Activated T-cell treated with anti-CD3 and anti-CD28 coated beads for 48 hours (primary cell): ENCODE results near the gene UCMA.

Source experiments
- DNase-seq: peaks from one replicate; pipeline ENCODE4 v3.0.0-alpha.2; 2020; ENCODE audit warnings: low read depth

The UCMA gene

DNA sequence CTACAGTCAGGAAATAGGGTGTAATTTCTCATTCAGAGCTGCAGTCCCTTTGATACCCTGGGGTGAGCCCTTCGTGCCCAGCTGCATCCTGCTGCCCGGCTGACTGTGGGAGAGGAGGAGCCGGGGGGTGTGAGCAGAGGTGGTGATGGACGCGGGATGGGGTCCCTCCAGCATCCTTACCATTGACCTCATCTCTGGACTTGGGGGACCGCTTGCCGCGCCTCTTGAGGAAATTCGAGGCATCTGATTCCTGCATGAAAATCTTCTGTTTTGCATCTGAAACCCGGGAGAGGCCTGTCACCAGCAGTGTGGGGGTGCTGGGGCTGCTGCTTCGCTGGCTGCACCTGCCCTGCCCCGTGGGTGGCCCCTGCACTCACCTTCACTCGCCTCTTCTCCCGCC, 816 bp downstream of the UCMA start:
- DNase-seq: no peak

DNA sequence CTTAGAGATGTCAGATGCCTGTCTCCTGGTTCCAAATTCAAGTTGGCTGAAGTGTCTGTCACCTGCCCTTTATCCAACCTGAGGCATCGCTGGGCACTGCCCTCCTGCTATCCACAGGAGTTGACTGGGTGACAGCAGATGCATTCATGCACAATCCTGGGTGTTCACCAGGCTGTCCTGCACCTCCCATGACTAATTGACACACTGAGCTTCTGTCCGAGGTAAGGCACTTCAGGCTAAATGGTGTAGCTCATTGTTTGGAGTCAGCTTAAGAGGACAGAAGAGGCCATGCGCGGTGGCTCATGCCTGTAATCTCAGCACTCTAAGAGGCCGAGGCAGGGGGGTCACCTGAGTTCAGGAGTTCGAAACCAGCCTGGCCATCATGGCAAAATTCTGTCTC, 2.4 kb downstream of the UCMA start:
- DNase-seq: no peak

DNA sequence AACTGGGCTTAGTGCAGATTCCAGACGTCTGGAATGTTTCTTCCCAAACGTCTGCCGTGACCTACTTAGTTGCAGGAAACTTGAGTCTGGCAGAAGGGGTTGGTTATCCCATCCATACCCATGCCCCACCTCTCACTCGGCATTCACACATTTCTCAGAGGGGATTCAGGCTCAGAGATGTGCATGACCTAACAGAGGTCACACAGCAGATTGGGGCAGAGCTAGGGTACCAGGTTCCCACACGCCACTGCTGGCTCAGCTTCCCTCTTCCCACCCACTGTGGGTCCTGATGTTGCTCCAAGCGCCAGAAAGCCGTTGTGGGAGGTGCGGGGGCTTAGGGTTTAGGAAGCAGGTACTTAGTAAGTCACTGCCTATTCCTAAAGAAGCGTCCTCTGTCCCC, 3.0 kb downstream of the UCMA start:
- no peak for DNase-seq

DNA sequence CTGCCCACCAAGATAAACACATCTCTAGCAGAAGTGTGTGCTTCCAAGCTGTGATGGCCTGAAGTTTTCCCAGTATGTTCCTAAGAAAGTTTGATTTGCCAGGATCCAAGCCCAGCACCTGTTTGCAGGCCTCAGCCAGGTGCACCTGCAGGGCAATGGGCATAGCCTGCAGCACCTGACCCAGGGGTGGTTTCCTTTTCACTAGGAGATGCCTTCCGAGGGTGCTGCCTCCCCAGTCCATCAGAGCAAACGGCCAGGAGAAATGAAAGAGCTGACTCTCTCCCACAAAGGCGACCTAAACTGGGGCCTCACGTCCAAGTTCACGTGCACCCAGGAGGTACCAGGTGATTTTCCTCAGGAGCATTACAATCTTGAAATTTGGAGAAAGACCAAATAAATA, 7.1 kb downstream of the UCMA start:
- DNase-seq: no peak

DNA sequence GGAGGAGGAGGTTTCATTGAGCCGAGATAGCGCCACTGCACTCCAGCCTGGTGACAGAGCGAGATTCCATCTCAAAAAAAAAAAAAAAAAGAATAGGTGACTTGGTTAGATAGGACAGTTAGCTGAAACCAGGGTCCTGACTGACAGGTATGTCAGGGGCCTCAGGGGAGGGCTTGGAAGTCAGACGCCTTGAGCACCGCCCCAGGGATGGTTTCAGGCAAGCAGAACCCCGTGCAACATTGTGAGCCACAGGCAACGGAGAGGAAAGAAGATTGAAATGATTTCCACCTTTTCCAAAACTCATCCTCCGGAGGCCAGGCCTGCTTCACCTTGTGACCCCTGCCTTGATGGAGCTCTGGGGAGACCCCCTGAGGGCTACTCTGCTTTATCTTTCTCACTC, 8.6 kb downstream of the UCMA start:
- no peak for DNase-seq

DNA sequence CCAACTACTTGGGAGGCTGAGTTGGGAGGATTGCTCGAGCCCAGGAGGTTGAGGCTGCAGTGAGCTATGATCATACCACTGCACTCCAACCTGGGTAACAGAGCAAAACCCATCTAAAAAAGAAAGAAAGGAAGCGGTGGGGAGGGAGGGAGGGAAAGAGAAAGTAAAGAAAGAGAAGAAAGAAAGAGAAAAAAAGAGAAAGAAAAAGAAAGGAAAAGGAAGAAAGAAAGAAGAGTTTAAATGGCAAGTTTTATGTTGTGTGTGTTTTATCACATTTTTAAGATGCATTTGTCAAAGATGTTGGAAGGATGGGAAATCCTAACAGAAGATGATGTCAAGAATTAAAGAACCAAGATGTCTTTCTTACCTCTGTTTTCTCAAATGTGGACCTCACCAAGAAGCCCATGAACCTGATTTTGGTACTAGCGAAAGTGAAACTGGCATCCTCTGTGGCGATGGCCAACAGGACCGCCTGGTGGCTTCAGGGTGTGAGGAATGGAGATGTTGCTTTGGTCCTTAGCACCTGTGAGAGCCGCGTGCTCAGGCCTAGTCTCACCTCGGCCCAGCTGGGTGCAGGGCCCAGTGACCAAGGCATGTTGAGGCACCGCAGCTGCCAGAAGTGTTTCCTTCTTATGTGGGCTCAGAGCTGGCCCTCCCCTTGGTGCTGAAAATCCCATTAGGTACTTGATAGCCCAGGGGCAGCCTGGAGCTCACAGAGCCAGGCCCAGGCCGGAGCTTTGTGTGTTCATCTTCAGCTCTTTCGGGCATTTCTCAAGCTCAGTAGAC, 9.8 kb downstream of the UCMA start:
- no peak for DNase-seq

DNA sequence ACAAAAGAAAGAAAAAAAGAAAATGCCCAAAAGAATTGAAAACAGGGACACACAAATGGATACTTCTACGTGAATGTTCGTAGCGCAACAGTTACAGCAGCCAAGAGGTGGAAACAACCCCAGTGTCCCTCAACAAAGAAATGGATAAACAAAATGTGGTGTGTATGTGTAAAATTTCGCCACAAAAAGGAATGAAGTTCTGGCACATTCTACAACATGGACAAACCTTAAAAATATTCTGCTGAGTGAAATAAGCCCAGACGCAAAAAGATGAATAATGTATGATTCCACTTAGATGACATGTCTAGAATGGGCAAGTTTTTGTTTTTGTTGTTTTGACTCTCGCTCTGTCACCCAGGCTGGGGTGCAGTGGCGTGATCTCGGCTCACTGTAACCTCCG, 10.9 kb downstream of the UCMA start:
- DNase-seq: no peak

DNA sequence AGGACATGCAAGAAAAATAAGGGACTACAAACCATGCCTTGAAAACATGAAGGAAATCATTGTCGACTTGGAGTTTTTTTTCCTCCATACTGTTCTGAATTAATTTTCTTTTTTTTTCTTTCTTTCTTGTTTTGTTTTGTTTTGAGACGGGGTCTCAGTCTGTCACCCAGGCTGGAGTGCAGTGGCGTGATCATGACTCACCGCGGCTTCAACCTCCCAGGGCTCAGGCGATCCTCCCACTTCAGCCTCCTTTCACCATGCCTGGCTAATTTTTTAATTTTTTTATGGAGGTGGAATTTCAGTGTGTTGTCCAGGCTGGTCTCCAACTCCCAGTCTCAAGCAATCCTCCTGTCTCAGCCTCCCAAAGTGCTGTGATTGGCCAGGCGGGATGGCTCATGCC, 11.6 kb downstream of the UCMA start:
- no peak for DNase-seq

DNA sequence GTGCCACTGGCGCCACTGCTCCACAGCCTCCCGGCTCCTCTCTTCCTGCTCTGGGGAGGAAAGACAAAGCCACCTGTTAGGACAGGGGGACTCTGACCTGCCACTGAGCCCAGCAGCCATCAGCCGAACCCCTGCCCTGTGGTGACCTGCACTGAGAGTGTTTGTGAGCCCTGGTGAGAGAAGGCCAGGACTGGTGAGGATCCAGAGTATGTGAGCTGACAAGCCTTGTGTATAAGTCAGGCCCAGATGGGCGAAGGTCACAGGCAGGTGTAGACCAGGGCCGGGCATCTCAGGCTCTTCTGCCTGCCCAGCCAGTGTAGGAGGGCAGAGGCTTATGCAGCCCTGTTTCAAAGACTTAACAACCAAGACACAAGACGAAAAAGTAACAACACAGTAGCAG, 12.0 kb downstream of the UCMA start:
- DNase-seq: no peak

DNA sequence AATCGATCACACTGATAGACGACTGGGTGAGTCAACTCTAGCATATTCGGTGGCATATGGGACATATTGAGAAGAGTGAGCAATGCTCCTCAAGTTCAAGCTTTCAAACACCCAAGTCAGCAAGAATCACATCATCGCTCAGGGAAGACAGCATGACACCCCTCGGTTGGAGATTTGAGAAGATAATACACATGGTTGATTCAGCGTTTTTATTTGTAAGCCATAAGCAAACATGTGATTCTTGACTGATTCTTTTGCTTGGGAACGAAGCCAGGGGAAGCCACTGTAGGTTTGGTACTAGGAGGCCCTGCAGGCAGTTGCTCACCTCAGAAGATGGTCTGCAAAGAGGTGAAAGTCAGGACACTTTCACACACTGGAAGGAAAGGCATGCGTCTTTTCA, 12.6 kb downstream of the UCMA start:
- no peak for DNase-seq

DNA sequence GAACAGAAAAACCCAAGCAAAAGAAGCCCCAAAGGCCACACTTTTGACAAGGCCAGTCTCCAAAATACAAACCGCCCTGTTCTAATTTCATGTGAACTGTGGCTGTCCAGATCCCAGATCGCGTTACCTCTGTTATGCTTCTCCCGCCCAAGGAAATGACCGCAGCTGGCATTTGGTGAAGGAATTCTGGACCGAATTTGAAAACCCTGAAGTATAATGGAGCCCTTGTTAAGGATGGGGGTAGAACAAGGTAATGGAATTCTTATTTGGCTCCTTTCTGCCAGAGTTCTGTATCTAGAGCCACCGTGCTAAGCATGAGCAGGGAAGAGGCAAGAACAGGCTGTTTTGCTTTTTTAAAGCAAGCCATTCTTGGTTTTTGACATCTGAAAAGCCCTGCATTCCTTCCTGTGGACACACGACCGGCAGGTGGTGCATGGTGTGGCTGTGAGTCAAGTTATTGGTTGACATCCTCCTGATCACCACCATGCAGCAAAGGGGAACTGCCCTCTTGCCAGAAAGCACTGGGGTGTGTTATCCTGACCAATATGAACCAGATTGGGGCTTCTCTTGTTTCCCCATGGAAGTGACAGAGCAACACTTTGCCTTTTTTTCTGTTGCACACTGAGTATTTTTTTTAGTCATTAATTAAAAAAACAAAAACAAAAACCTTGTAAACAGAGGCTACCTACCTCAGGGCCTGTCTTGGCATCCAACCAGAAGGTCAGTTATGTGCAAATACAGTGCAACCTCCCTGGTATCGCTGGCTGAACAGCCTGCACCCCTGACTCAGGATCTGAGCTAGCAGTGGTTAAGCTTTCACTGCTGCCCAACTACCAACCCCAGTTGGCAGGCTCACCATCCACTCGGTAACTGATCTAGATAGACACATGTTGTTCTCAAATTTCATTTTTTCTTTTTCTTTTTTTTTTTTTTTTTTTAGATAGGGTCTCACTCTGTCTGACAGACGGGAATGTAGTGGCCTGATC, 14.2 kb downstream of the UCMA start:
- DNase-seq: no peak

DNA sequence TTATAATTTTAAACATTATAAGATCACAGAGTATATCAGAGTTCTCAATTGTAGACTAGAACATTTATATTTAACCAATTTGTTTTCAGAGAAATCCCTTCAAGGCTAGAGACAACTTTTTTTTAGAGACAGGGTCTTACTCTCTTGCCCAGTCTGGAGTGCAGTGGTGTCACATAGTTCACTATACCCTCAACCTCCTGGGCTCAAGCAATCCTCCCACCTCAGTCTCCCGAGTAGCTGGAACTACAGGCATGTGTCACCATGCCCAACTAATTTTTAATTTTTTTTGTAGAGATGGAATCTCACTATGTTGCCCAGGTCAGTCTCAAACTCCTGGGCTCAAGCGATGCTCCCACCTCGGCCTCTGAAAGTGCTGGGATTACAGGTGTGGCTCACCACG, 15.3 kb downstream of the UCMA start:
- no peak for DNase-seq

DNA sequence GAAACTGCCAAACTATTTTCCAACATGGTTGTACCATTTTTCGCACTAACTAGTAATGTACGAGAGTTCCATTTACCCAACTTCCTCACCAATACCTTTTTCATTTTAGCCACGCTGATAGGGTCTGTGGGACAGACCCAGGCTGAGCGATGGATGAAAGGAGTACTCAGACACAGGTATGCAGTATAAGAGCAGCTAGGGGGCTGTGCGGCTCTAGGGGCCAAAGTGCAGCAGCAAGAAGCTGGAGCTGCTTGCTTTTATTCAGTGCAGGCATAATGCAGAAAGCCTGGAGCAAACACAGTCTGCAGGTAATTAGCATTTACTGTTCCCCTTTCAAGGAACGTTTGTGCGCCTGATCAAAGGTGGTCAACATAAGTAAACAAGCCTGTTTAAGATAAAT, 21.0 kb downstream of the UCMA start:
- no peak for DNase-seq

DNA sequence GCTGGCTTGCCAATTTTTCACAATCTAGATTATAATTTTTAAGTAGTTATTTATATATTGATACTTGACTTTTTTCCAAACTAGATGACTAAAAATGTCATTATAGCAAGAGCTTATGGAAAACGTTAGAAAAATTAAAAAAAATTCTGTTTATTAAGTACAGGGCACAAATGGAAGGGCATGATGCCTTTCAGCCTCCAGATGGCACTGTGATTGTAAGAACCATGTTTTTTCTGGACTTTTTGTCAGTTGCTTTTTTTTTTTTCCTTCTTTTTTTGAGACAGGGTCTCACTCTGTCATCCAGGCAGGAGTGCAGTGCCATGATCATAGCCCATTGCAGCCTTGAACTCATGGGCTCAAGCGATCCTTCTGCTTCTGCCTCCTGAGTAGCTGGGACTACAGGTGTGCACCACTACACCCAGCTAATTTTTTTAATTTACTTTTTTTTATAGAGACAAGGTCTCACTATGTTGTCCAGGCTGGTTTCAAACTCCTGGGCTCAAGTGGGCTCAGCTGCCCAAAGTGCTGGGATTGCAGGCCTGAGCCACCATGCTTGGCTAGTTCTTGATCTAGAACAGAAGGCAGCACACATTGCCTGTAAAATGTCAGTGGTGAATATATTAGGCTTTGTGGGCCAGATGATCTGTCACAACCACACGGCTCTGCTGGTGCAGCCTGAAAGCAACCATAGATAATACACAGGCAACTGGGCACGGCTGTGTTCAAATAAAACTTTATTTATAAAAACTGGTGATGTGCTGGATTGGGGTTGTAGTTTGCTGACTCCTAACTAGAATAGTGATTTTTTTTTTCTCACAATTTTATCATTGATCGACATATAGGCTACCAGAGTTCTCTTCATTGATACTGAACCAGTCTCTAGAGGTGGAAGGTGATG, 27.4 kb downstream of the UCMA start:
- no peak for DNase-seq

DNA sequence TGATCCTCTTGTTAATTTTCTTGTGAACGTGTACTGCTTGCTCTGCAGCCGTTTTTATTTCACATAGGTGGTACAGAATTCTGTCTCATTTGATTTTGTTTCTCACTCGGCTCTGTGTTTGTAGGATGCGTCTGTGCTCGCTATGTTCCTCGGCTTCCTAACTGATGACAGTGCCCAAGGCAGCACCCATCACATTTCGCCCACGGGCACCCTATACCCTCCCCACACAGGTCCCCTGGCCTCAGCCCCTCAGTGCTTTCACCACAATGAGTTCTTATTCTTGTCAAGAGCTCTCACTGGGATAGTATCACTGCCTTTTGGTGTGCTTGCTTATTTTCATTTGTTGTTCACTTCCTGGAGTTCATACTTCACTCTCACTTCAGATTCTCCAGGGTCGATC, 28.1 kb downstream of the UCMA start:
- DNase-seq: no peak

DNA sequence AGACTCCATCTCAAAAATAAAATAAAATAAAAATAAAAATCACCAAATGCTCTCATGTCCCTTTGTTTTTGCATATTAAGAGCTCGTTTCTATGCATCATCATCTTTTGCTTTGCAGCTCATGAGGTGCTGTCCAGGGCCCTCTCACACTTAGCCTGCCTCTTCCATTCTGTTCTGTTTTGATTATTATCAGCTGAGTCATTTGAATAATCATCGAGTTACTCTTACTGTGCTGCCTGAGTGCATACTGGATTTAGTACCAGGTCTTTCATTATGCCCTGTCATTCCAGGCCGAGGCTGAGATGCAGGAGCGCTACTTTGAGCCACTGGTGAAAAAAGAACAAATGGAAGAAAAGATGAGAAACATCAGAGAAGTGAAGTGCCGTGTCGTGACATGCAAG, 33.0 kb downstream of the UCMA start:
- DNase-seq: no peak

DNA sequence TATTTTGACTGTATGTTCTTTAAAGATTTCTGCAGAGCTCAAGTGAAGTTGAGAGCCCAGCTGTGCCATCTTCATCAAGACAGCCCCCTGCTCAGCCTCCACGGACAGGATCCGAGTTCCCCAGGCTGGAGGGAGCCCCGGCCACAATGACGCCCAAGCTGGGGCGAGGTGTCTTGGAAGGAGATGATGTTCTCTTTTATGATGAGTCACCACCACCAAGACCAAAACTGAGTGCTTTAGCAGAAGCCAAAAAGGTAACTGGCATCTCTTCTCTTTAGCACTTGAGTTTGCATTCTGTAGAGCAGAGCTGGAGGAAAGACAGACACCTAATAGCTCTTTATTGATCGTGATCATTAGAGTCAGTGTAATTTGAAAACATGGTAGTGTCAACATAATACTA, 39.2 kb downstream of the UCMA start:
- no peak for DNase-seq

DNA sequence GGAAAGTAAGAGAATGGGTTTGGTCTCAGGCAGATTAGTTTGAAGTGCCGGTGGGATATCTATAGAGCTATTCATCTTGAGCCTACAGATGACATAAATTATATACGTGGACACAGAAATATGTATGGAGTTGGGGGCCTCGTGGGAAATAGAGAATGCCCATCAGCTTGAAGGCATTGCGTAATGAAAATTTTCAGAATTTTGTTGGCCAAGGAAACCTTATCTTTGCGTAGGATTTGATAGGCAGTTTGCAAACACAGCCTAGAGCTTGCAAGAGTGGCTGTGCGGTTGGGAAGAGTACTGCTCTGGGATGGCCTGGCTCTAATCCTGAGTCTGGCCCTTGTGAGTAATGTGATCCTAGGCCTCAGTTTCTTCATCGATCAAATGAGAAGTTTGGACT, 40.5 kb downstream of the UCMA start:
- no peak for DNase-seq

DNA sequence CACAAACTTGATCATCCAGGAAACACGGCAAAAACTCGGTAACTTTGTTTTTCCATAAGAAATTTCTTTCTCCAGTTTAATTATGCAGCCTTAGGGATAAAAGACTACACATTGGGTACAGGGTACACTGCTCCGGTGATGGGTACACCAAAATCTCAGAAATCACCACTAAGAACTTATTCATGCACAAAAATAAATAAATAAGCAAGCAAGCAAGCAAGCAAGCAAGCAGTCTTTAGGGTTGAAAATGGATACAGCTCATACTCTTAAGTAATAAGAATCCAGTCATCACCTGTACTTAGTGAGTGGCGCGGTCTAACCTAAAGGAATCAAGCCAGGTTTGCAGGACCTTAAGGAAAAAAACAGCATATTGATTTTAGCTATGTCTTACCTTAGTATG, 42.8 kb downstream of the UCMA start:
- DNase-seq: no peak

DNA sequence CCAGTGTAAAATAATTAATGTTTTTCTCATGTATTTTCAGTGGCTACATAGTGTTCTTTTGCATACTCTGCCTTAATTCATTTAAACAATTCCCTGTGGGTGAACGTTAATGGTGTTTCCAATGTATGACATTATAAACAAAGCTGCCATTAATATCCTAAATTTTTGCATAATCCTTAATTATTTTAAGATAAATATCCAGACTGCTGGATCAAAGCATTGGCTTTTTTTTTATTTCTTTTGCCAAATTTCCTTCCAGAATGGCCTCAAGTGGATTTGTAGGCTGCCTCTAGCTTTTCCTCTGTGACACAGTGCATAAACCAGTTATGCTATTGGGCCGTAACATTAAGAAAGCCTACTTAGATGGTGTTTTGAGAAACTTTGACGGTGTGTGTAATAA, 43.4 kb downstream of the UCMA start:
- no peak for DNase-seq

DNA sequence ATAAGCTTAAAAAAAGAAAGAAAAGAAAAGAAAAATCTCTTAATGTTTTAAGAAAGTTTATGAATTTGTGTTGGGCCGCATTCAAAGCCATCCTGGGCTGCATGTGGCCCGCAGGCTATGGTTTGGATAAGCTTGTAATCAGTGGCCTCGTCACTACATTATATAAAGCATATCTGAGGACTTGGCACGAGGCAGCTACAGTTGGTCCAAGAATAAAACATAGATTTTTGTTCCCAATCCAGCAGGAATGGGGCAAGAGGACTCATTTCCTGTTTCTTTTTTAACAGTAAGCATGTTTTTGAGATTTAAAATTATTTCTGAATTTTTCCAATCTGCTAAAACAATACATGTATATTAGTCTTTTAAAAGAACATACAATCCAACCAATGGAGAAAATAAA, 44.2 kb downstream of the UCMA start:
- DNase-seq: no peak

DNA sequence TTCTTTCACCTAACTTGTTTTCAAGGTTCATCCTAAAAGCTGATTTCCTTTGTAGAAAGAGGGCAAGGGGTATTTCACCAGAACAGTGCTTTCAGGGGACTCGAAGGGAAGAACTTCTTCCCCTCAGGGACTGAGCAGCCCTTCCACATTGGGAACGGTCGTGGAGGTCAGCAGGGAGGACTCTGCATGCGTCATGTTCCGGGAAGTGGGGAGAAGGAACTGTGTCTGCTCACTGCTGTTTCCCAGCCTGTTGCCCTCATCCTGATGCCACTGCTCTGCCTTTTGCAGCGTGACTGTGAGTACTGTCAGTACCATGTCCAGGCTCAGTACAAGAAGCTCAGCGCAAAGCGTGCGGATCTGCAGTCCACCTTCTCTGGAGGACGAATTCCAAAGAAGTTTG, 45.6 kb downstream of the UCMA start:
- no peak for DNase-seq
